ENCODE results near the gene DNPEP. TPM values are rescaled to one million over a fixed set of nuclear protein-coding genes. Genes with fewer than 3 reads are reported as not detected.

Gene DNPEP
- total RNA-seq, 1 experiment from 2014 or later: 67.4 TPM

- DNase-seq (ENCODE audit: low spot score): no peak
- in situ Hi-C loops (cut with HindIII; ENCODE audit: low sequenced_read_pairs): no loop called here
Measured at GRCh38 chr2:219325657-219326315, 61.9 kb downstream of the DNPEP start.

GRCh38 chr2:219325136-219325535 is 62.6 kb downstream of the DNPEP start:
- in situ Hi-C loops (cut with HindIII; ENCODE audit: low sequenced_read_pairs): no loop called here
- DNase-seq (ENCODE audit: low spot score): no peak

- in situ Hi-C loops (cut with HindIII; ENCODE audit: low sequenced_read_pairs): no loop called here
Measured at GRCh38 chr2:219323434-219323833, 64.3 kb downstream of the DNPEP start.

More at GRCh38 chr2:219323434-219323833, 64.3 kb downstream of the DNPEP start:
- no peak for DNase-seq (ENCODE audit: low spot score)

Other genes starting within 250 kb of the DNPEP start
- 31.7 TPM in 2 replicates for gene NHEJ1, start 227.1 kb downstream of the DNPEP start, total RNA-seq (2014; rRNA removed; shearing (Covaris generic))
- not detected in 2 replicates for gene SLC23A3, start 217.9 kb downstream of the DNPEP start, total RNA-seq (2014; rRNA removed; shearing (Covaris generic))
- 34.7 and 39.0 TPM in 2 replicates for gene CNPPD1, start 211.0 kb downstream of the DNPEP start, total RNA-seq (2014; rRNA removed; shearing (Covaris generic))
- gene RETREG2, start 209.6 kb downstream of the DNPEP start, total RNA-seq (2014; rRNA removed; shearing (Covaris generic)): 55.4 and 64.6 TPM in 2 replicates
- gene ZFAND2B, start 181.1 kb downstream of the DNPEP start, total RNA-seq (2014; rRNA removed; shearing (Covaris generic)): 24.8 and 26.9 TPM in 2 replicates
- 14.1 and 21.5 TPM in 2 replicates for gene ABCB6, start 169.0 kb downstream of the DNPEP start, total RNA-seq (2014; rRNA removed; shearing (Covaris generic))
- 24.6 and 26.6 TPM in 2 replicates for gene ATG9A, start 158.3 kb downstream of the DNPEP start, total RNA-seq (2014; rRNA removed; shearing (Covaris generic))
- 14.2 and 17.5 TPM in 2 replicates for gene ANKZF1, start 158.1 kb downstream of the DNPEP start, total RNA-seq (2014; rRNA removed; shearing (Covaris generic))
- 6.4 and 6.5 TPM in 2 replicates for gene GLB1L, start 142.5 kb downstream of the DNPEP start, total RNA-seq (2014; rRNA removed; shearing (Covaris generic))
- 26.4 and 38.1 TPM in 2 replicates for gene STK16, start 142.4 kb downstream of the DNPEP start, total RNA-seq (2014; rRNA removed; shearing (Covaris generic))
- not detected in 2 replicates for gene TUBA4B, start 134.7 kb downstream of the DNPEP start, total RNA-seq (2014; rRNA removed; shearing (Covaris generic))
- gene TUBA4A, start 134.0 kb downstream of the DNPEP start, total RNA-seq (2014; rRNA removed; shearing (Covaris generic)): 0.68 and 5.0 TPM in 2 replicates
- 119 and 123 TPM in 2 replicates for gene DNAJB2, start 108.5 kb downstream of the DNPEP start, total RNA-seq (2014; rRNA removed; shearing (Covaris generic))
- gene PTPRN, start 78.5 kb downstream of the DNPEP start, total RNA-seq (2014; rRNA removed; shearing (Covaris generic)): 0.18 and 0.71 TPM in 2 replicates
- gene RESP18, start 55.2 kb downstream of the DNPEP start, total RNA-seq (2014; rRNA removed; shearing (Covaris generic)): not detected in 2 replicates
- not detected in 2 replicates for gene DES, start 30.5 kb upstream of the DNPEP start, total RNA-seq (2014; rRNA removed; shearing (Covaris generic))
- 7.7 and 11.1 TPM in 2 replicates for gene SPEG, start 46.9 kb upstream of the DNPEP start, total RNA-seq (2014; rRNA removed; shearing (Covaris generic))
- 60.6 and 62.3 TPM in 2 replicates for gene GMPPA, start 111.0 kb upstream of the DNPEP start, total RNA-seq (2014; rRNA removed; shearing (Covaris generic))
- gene ASIC4, start 126.6 kb upstream of the DNPEP start, total RNA-seq (2014; rRNA removed; shearing (Covaris generic)): 0.25 TPM in 1 of 2 replicates, not detected in the other
- 87.3 and 89.2 TPM in 2 replicates for gene CHPF, start 155.9 kb upstream of the DNPEP start, total RNA-seq (2014; rRNA removed; shearing (Covaris generic))
- 9.0 and 11.1 TPM in 2 replicates for gene TMEM198, start 156.1 kb upstream of the DNPEP start, total RNA-seq (2014; rRNA removed; shearing (Covaris generic))
- 106 and 117 TPM in 2 replicates for gene OBSL1, start 183.6 kb upstream of the DNPEP start, total RNA-seq (2014; rRNA removed; shearing (Covaris generic))
- 1.3 TPM in 1 of 2 replicates, not detected in the other for gene INHA, start 184.4 kb upstream of the DNPEP start, total RNA-seq (2014; rRNA removed; shearing (Covaris generic))
- 22.8 and 35.2 TPM in 2 replicates for gene STK11IP, start 209.9 kb upstream of the DNPEP start, total RNA-seq (2014; rRNA removed; shearing (Covaris generic))
- gene SLC4A3, start 239.7 kb upstream of the DNPEP start, total RNA-seq (2014; rRNA removed; shearing (Covaris generic)): 4.1 and 5.0 TPM in 2 replicates